NB4 (cell line): ENCODE data around the gene TLE3.

Experiments used
- MAX ChIP-seq: IDR thresholded peaks from 2 replicates; pipeline ENCODE4 v1.6.1; 2011; ENCODE audit warnings: low read depth, low read length
- MYC ChIP-seq: IDR thresholded peaks from 2 replicates; pipeline ENCODE4 v1.6.1; 2011; ENCODE audit warnings: low read depth, low read length
- TF ChIP-seq, protein P1 (sequence below): IDR thresholded peaks from one replicate; pipeline ENCODE4 v1.5.1; 2012; ENCODE audit warnings: low read depth, low read length

- TF ChIP-seq, protein P1, sequence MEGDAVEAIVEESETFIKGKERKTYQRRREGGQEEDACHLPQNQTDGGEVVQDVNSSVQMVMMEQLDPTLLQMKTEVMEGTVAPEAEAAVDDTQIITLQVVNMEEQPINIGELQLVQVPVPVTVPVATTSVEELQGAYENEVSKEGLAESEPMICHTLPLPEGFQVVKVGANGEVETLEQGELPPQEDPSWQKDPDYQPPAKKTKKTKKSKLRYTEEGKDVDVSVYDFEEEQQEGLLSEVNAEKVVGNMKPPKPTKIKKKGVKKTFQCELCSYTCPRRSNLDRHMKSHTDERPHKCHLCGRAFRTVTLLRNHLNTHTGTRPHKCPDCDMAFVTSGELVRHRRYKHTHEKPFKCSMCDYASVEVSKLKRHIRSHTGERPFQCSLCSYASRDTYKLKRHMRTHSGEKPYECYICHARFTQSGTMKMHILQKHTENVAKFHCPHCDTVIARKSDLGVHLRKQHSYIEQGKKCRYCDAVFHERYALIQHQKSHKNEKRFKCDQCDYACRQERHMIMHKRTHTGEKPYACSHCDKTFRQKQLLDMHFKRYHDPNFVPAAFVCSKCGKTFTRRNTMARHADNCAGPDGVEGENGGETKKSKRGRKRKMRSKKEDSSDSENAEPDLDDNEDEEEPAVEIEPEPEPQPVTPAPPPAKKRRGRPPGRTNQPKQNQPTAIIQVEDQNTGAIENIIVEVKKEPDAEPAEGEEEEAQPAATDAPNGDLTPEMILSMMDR: no peak
- TF ChIP-seq MAX (no peak), MYC (no peak)
These were observed 17.8 kb downstream of the TLE3 start for GRCh38 chr15:70079888-70080287.
